ENCODE measurements around the gene JAKMIP3.

- TF ChIP-seq CTCF (IDR thresholded peaks at IDR 0.05) (no peak), POLR2A (IDR thresholded peaks at IDR 0.05) (no peak)
Observed at GRCh38 chr10:132054564-132054963, 11.2 kb upstream of the JAKMIP3 start.

Measured in uterus (tissue), 2 donors.